Transverse colon (tissue), 4 donors: ENCODE data around the gene MSL1. TPM values are rescaled to one million over a fixed set of nuclear protein-coding genes. Genes with fewer than 3 reads are reported as not detected.

ENCODE experiments used
- DNase-seq: peaks from one replicate; pipeline ENCODE4 v3.0.0-alpha.2; 2019
- H3K27ac ChIP-seq, 4 donors: fragments of 200-600 bp; sonication (generic); 2 replicates each; pipeline ENCODE4 v1.5.1; 2016 to 2018; ENCODE audit warnings: inconsistent platforms in 4 of 4
- H3K27me3 ChIP-seq: fragments of 200-600 bp; sonication (generic); 2 replicates; pipeline ENCODE4 v1.5.1; 2017; ENCODE audit warnings: inconsistent platforms
- H3K36me3 ChIP-seq, 4 donors: fragments of 200-600 bp; sonication (generic); 2 replicates each; pipeline ENCODE4 v1.5.1; 2017 to 2019; ENCODE audit warnings: inconsistent platforms in 4 of 4
- H3K4me1 ChIP-seq, 4 donors: fragments of 200-600 bp; sonication (generic); 2 replicates each; pipeline ENCODE4 v1.5.1; 2017 to 2020; ENCODE audit warnings: inconsistent platforms in 4 of 4
- H3K4me3 ChIP-seq, 4 donors: fragments of 200-600 bp; sonication (generic); 1 replicate in 1 of 4; 2 replicates in 3 of 4; pipeline versions ENCODE4 v1.5.1 to v1.6.1; 2017 to 2019; ENCODE audit warnings: inconsistent platforms in 4 of 4
- H3K9me3 ChIP-seq, 2 donors: fragments of 200-600 bp; sonication (generic); 2 replicates each; pipeline ENCODE4 v1.5.1; 2017 to 2019; ENCODE audit warnings: inconsistent platforms in 2 of 2
- EP300 ChIP-seq: sonication (generic); formaldehyde crosslinking; IDR thresholded peaks from one replicate; pipeline ENCODE4 v1.6.1; 2017; ENCODE audit warnings: antibody characterized with exemption, low read depth
- POLR2A ChIP-seq: fragments of 450-650 bp; IDR thresholded peaks from one replicate; pipeline ENCODE4 v1.6.1; 2016; ENCODE audit warnings: antibody characterized with exemption, mild to moderate bottlenecking, moderate library complexity
- POLR2AphosphoS5 ChIP-seq, 3 donors: sonication (generic); formaldehyde crosslinking; IDR thresholded peaks; one replicate each; pipeline ENCODE4 v1.6.1; 2016; ENCODE audit warnings: antibody characterized with exemption in 3 of 3
- WGBS, 2 donors: methylation state at CpG; one replicate each; pipeline ENCODE4 v1.1.5; 2018; ENCODE audit warnings: low coverage in 1 of 2; 5-methylcytosine and 5-hydroxymethylcytosine counted together
- in situ Hi-C, 4 donors: fragments of 200-750 bp; cut with MboI; loops; one replicate each; pipeline versions ENCODE4 v1.15.0 to v1.15.1; 2017; ENCODE audit warnings: low sequenced_read_pairs in 3 of 4, low pct_ligation_motif_present in 1 of 4, low pct_unique_long_range_greater_than_20kb in 1 of 4
- intact Hi-C: fragments of 100-400 bp; cut with DNase I; formaldehyde crosslinking; loops from one replicate; pipeline ENCODE4 v1.15.1; 2023; ENCODE audit warnings: low total_unique reads
- total RNA-seq, 4 donors: library from RNA; depleted of rRNA; stranded (reverse); fragments of >200 nt; gene quantifications; one replicate each; pipeline ENCODE4 v1.1.0, GENCODE V29; 2016
- TF ChIP-seq, protein P1 (sequence below), 5 experiments: fragments of 200-600 bp in 3 of 5; fragments of 450-650 bp in 2 of 5; sonication (generic) in 3 of 5; IDR thresholded peaks; 1 replicate in 2 of 5; 2 replicates in 3 of 5; pipeline ENCODE4 v1.5.1; 2016 to 2017; ENCODE audit warnings: antibody characterized with exemption in 5 of 5, inconsistent platforms in 3 of 5, mild to moderate bottlenecking in 2 of 5, moderate library complexity in 1 of 5

MSL1 gene
- total RNA-seq, 4 donors from 2014 or later = 73.9 to 258 (median 90.6) TPM

DNA sequence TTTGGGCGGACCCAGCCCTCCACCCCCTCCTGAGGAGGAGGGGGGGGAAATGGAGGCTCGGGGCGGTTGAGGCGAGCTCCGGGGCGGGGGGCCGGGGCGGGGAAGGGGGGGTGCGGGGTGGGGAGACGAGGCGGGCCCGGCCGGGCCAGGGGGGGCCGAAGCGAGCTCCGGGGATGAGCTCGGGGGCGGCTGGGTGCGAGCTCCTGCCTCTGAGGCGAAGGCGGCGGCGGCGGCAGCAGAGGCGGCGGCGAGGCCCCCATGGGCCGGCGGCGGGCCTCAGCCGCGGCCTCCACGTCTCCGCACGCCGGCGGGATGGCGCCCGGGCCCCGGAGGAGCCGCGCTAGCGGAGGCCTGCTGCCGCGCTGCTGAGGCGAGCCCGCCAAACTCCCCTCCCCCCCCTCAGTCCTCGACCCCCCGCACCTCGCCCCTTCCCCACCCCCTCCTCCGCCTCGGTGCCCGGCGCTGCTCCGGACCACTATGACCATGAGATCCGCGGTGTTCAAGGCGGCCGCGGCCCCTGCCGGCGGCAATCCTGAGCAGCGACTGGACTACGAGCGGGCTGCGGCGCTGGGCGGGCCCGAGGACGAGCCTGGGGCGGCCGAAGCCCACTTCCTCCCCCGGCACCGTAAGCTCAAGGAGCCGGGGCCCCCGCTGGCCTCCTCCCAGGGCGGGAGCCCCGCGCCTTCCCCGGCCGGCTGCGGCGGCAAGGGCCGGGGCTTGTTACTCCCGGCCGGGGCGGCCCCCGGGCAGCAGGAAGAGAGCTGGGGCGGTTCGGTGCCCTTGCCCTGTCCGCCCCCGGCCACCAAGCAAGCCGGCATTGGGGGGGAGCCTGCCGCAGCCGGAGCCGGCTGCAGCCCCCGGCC lies 596 bp downstream of the MSL1 start:
- no peaks in the 10 kb centered on the region for H3K9me3 ChIP-seq
- peak overlapping the region; percentile 88 to 99 (median 95) for H3K4me3 ChIP-seq
- in situ Hi-C loops (no loop called here), intact Hi-C loops (loop anchor here (10.0 kb wide), 1 partner anchor 108 kb away; the partner anchor contains the start of gene CSF3)
- H3K27ac ChIP-seq = peak overlapping the region; percentile 96 to 98 (median 98)
- peaks cover 0 to 13% (median 5%) of the 10 kb centered on the region in 4 donors for H3K36me3 ChIP-seq
- TF ChIP-seq, protein P1, sequence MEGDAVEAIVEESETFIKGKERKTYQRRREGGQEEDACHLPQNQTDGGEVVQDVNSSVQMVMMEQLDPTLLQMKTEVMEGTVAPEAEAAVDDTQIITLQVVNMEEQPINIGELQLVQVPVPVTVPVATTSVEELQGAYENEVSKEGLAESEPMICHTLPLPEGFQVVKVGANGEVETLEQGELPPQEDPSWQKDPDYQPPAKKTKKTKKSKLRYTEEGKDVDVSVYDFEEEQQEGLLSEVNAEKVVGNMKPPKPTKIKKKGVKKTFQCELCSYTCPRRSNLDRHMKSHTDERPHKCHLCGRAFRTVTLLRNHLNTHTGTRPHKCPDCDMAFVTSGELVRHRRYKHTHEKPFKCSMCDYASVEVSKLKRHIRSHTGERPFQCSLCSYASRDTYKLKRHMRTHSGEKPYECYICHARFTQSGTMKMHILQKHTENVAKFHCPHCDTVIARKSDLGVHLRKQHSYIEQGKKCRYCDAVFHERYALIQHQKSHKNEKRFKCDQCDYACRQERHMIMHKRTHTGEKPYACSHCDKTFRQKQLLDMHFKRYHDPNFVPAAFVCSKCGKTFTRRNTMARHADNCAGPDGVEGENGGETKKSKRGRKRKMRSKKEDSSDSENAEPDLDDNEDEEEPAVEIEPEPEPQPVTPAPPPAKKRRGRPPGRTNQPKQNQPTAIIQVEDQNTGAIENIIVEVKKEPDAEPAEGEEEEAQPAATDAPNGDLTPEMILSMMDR (IDR thresholded peaks at IDR 0.05) = peak in 3 of 5 experiments; percentile 10 to 19 (median 15)
- TF ChIP-seq EP300 = no peak
- peak in 1 of 3 donors; percentile 42 for TF ChIP-seq POLR2AphosphoS5 (IDR thresholded peaks at IDR 0.05)
- peak; percentile 31 for TF ChIP-seq POLR2A
- DNase-seq = peak; percentile 49
- WGBS, 2 donors = 1% methylated on average over 19 of the region's 97 CpGs; no CpG with 5 or more reads in 1 of the 2 donors
- peaks cover 19 to 48% (median 31%) of the 10 kb centered on the region in 4 donors for H3K4me1 ChIP-seq
- H3K27me3 ChIP-seq = no peaks in the 10 kb centered on the region

DNA sequence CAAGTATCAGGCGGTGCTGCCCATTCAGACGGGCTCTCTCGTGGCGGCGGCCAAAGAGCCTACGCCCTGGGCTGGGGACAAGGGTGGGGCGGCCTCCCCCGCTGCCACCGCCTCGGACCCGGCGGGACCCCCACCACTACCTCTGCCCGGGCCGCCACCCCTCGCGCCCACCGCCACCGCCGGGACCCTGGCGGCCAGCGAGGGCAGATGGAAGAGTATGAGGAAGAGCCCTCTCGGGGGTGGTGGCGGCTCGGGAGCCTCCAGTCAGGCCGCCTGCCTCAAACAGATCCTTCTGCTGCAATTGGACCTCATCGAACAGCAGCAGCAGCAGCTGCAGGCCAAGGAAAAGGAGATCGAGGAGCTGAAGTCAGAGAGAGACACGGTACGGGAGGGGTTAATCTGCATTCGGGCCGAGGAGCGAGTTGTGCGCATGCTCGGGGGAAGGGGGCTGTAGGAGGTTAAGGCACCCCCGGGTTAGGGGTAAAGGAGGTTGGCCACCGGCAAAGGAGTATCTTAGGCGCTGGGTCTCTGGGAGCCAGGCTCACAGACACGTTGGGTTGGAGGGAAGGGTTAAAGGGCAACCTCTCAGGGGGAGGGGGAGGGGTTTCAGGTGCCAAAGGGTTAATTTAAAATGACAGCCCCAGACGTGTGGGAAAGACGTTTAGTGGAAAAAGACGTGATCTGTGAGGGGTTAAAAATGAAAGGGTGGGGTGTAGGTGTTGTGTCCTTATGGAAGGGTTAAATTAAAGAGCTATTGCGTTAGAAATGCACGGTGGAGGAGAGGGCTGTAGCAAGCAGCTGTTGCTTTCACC lies 1.4 kb downstream of the MSL1 start:
- no peaks in the 10 kb centered on the region for H3K27me3 ChIP-seq
- intact Hi-C loops (loop anchor here (10.0 kb wide), 1 partner anchor 108 kb away; the partner anchor contains the start of gene CSF3), in situ Hi-C loops (no loop called here)
- peak overlapping the region; percentile 88 to 99 (median 95) for H3K4me3 ChIP-seq
- peak; percentile 10 for TF ChIP-seq POLR2A
- TF ChIP-seq POLR2AphosphoS5 (IDR thresholded peaks at IDR 0.05) = no peak
- TF ChIP-seq, protein P1 (IDR thresholded peaks at IDR 0.05) = peak in 2 of 5 experiments; percentile 13 to 24
- peak; percentile 57 for DNase-seq
- WGBS, 2 donors = 1% methylated on average over 24 of the region's 43 CpGs; no CpG with 5 or more reads in 1 of the 2 donors
- H3K9me3 ChIP-seq = no peaks in the 10 kb centered on the region
- peaks cover 0 to 18% (median 8%) of the 10 kb centered on the region in 4 donors for H3K36me3 ChIP-seq
- peaks cover 19 to 43% (median 31%) of the 10 kb centered on the region in 4 donors for H3K4me1 ChIP-seq
- H3K27ac ChIP-seq = peak overlapping the region; percentile 96 to 98 (median 98)

DNA sequence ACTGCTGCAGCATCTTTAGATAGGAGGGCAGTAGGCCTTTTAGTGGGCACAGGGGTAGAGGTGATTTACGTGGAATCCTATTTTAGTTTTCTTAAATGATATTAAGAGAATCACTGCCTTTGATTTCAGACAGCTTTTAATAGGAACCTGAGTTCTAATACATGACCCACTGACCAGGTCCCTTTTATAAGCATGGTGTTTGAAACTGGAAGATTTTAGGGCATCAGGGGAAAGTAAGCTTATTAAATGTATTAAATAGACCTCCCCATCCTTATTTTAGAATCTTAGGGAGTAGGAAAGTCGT lies 2.0 kb downstream of the MSL1 start:
- in situ Hi-C loops (no loop called here), intact Hi-C loops (loop anchor here (10.0 kb wide), 1 partner anchor 109 kb away; the partner anchor contains the start of gene CSF3)
- no peaks in the 10 kb centered on the region for H3K27me3 ChIP-seq
- no peaks in the 10 kb centered on the region for H3K9me3 ChIP-seq
- peaks cover 0 to 22% (median 8%) of the 10 kb centered on the region in 4 donors for H3K36me3 ChIP-seq
- peak overlapping the region; percentile 96 to 98 (median 98) for H3K27ac ChIP-seq
- H3K4me3 ChIP-seq = peak overlapping the region; percentile 88 to 99 (median 95)
- TF ChIP-seq EP300 (no peak), POLR2A (no peak), POLR2AphosphoS5 (IDR thresholded peaks at IDR 0.05) (no peak)
- TF ChIP-seq, protein P1 (IDR thresholded peaks at IDR 0.05) = no peak
- DNase-seq = no peak
- WGBS, 2 donors = 0% methylated on average over 2 of the region's 2 CpGs
- peaks cover 19 to 41% (median 31%) of the 10 kb centered on the region in 4 donors for H3K4me1 ChIP-seq
